ENCODE results near the gene AGXT. TPM values are rescaled to one million over a fixed set of nuclear protein-coding genes. Genes with fewer than 3 reads are reported as not detected.
A peak's percentile ranks its signal among the peaks of the same experiment; 100 is the strongest.

AGXT gene
- total RNA-seq, 4 donors from 2014 or later, result not detected

DNA sequence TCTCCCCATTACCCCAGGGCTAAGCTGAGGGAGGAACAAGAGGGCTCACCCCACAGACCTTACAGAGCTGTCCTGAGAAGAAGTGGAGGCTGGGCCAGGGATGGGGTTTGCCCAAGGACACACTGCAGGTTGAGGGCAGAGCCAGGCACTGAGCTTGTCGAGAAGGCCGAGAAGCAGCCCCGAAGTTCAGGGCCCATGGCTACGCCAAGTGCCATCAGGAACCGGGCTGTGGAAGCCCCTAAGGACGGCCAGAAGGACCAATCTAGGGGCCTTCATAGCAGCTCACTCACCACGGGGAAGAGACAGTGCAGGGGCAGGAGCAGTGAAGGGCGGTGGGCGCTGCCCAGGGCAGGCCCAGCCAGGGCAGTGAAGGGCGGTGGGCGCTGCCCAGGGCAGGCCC is 18.6 kb upstream of the AGXT start:
- no peak overlapping the region for H3K4me3 ChIP-seq
- no peak for ATAC-seq
- H3K4me1 ChIP-seq, result no peaks in the 10 kb centered on the region
- H3K36me3 ChIP-seq, result no peaks in the 10 kb centered on the region
- no peak for TF ChIP-seq POLR2A (IDR thresholded peaks at IDR 0.05)
- no peak for TF ChIP-seq POLR2AphosphoS5 (IDR thresholded peaks at IDR 0.05)
- TF ChIP-seq, protein P1, sequence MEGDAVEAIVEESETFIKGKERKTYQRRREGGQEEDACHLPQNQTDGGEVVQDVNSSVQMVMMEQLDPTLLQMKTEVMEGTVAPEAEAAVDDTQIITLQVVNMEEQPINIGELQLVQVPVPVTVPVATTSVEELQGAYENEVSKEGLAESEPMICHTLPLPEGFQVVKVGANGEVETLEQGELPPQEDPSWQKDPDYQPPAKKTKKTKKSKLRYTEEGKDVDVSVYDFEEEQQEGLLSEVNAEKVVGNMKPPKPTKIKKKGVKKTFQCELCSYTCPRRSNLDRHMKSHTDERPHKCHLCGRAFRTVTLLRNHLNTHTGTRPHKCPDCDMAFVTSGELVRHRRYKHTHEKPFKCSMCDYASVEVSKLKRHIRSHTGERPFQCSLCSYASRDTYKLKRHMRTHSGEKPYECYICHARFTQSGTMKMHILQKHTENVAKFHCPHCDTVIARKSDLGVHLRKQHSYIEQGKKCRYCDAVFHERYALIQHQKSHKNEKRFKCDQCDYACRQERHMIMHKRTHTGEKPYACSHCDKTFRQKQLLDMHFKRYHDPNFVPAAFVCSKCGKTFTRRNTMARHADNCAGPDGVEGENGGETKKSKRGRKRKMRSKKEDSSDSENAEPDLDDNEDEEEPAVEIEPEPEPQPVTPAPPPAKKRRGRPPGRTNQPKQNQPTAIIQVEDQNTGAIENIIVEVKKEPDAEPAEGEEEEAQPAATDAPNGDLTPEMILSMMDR (IDR thresholded peaks at IDR 0.05), result no peak
- no peak for TF ChIP-seq EP300 (IDR thresholded peaks at IDR 0.05)
- H3K9me3 ChIP-seq, result no peaks in the 10 kb centered on the region
- no CpG with 5 or more reads among the region's 11 CpGs for WGBS, 2 donors (ENCODE audit: low coverage in 1 of 2)
- H3K27ac ChIP-seq, result no peak overlapping the region
- peaks cover 26% of the 10 kb centered on the region for H3K27me3 ChIP-seq

DNA sequence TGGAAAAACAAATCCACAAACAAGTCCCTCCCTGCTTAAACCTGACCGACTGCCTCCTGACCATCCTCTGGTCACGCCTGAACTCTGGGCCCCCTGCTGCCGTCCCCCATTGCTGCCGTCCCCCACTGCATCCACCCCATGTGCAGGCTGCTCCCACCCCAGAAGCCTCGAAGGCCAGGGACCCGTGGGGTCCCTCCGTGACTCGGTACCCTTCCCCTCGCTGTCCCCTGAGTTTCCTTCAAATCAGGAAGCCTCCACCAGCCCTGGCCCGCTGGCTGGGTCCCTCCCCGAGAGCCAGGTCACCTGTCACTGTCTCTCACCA is 17.9 kb upstream of the AGXT start:
- H3K4me1 ChIP-seq, result no peaks in the 10 kb centered on the region
- no peak overlapping the region for H3K27ac ChIP-seq
- no peak for ATAC-seq
- H3K27me3 ChIP-seq, result peaks cover 29% of the 10 kb centered on the region
- TF ChIP-seq, protein P1 (IDR thresholded peaks at IDR 0.05), result no peak
- TF ChIP-seq POLR2A (IDR thresholded peaks at IDR 0.05) (no peak), POLR2AphosphoS5 (IDR thresholded peaks at IDR 0.05) (no peak), EP300 (IDR thresholded peaks at IDR 0.05) (no peak)
- H3K4me3 ChIP-seq, result no peak overlapping the region
- 50 to 61% methylated on average over 2 to 4 of the region's 11 CpGs for WGBS, 2 donors (ENCODE audit: low coverage in 1 of 2)
- H3K36me3 ChIP-seq, result no peaks in the 10 kb centered on the region
- H3K9me3 ChIP-seq, result no peaks in the 10 kb centered on the region

DNA sequence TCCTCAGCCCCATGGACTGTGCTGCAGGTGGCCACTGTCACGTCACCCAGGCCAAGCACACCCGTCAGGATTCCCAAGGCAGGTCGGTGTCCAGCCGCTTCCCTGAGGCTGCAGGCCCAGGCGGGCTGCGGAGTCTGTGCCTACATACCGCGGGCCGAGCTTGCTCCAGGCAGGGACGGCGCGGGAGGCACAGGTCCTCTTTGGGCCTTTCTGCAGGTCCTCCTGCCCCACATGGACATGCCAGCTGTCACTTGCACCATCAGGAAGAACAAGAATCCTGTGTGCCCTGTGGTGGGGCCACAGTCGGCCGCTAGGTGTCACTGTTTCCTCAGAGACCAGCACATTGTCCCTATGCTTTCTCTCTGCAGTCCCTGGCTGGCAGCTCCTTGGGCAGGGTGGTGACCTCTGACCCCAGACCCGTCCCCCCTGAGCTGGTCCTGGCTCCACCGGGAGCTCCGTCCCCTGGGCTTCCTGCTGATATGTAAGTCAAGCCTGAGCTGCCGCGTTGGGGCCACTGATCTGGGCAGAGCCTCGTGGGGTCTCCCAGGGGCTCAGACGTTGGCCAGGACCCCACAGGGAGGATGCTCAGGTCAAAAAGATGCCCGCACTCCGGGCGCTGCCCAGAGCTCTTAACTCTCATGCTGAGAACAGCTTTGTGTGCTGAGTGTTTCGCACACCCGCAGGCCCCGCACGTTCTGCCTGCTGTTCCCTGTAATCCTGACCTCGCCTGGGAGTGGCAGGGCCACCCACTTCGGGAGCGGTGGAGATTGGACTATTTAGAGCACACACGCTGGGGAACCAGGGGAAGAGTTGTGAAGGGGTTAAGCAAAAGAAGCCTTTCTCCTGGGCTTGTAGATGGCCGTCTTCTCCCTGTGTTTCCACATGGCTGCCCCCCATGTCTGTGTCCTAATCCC is 17.3 kb upstream of the AGXT start:
- peak; percentile 90 for ATAC-seq

DNA sequence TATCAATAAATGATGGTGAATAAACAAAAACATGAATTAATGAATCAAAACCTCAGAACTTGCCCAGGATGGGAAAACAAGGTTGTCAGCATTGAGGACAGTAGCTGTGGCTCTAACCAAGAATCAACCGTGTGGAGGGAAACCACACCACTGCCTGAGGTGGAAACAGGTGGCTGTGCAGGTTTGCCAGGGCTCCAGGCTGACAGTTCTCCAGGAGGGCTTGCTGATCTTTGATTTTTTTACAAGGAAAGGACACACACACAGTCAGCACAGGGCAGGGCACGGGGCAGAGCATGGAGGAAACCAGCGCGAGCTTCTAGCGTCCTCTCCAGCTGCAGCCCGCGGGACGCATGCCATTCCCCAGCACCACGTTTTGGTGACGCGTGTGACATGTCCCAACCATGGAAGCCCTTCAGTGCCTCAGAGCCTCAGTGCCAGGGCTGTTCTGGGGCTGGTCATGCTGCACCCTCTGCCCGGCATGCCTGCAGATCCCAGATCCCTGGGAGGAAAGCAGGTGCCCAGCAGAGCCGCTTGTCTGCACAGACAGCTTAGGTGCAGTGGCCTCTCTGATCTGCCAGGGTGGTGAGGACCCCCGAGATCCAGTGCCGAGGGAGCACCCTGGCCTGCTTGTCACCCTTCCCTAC is 15.8 kb upstream of the AGXT start:
- Histone ChIP-seq H3K4me1 (no peaks in the 10 kb centered on the region), H3K9me3 (no peaks in the 10 kb centered on the region), H3K36me3 (no peaks in the 10 kb centered on the region), H3K27me3 (peaks cover 49% of the 10 kb centered on the region), H3K27ac (no peak overlapping the region), H3K4me3 (no peak overlapping the region)
- TF ChIP-seq, protein P1 (IDR thresholded peaks at IDR 0.05), result no peak
- TF ChIP-seq POLR2AphosphoS5 (IDR thresholded peaks at IDR 0.05) (no peak), EP300 (IDR thresholded peaks at IDR 0.05) (no peak), POLR2A (IDR thresholded peaks at IDR 0.05) (no peak)
- ATAC-seq, result no peak
- WGBS, 2 donors (ENCODE audit: low coverage in 1 of 2), result 60% methylated on average over 1 of the region's 15 CpGs; no CpG with 5 or more reads in 1 of the 2 donors

More for the DNA sequence above, 17.3 kb upstream of the AGXT start:
- Histone ChIP-seq H3K27ac (no peak overlapping the region), H3K36me3 (no peaks in the 10 kb centered on the region), H3K9me3 (no peaks in the 10 kb centered on the region), H3K4me1 (no peaks in the 10 kb centered on the region), H3K4me3 (no peak overlapping the region), H3K27me3 (peaks cover 35% of the 10 kb centered on the region)
- no peak for TF ChIP-seq POLR2A (IDR thresholded peaks at IDR 0.05)
- TF ChIP-seq EP300 (IDR thresholded peaks at IDR 0.05), result no peak
- TF ChIP-seq, protein P1 (IDR thresholded peaks at IDR 0.05), result peak in 3 of 4 experiments; percentile 90 to 97 (median 94)
- no peak for TF ChIP-seq POLR2AphosphoS5 (IDR thresholded peaks at IDR 0.05)
- 52 to 64% methylated on average over 2 to 5 of the region's 33 CpGs for WGBS, 2 donors (ENCODE audit: low coverage in 1 of 2)
